Sigmoid colon (tissue), 7 donors: ENCODE data around the gene CLEC3A. TPM values are rescaled to one million over a fixed set of nuclear protein-coding genes. Genes with fewer than 3 reads are reported as not detected.

ENCODE experiments used
- DNase-seq: peaks from one replicate; pipeline ENCODE4 v3.0.0-alpha.2; 2019
- H3K27ac ChIP-seq, 4 donors: fragments of 200-600 bp; sonication (generic); one replicate each; pipeline ENCODE4 v1.5.1; 2016 to 2019; ENCODE audit warnings: mild to moderate bottlenecking in 1 of 4
- H3K27me3 ChIP-seq, 3 donors: fragments of 200-600 bp; sonication (generic); one replicate each; pipeline ENCODE4 v1.5.1; 2019; ENCODE audit warnings: mild to moderate bottlenecking in 1 of 3
- H3K36me3 ChIP-seq, 4 donors: fragments of 200-600 bp; sonication (generic); one replicate each; pipeline ENCODE4 v1.5.1; 2016 to 2019
- H3K4me1 ChIP-seq, 4 donors: fragments of 200-600 bp; sonication (generic); one replicate each; pipeline ENCODE4 v1.5.1; 2017 to 2019
- H3K4me3 ChIP-seq, 4 donors: fragments of 200-600 bp; sonication (generic); one replicate each; pipeline ENCODE4 v1.5.1; 2017 to 2019; ENCODE audit warnings: mild to moderate bottlenecking in 2 of 4, moderate library complexity in 1 of 4
- H3K9me3 ChIP-seq, 4 donors: fragments of 200-600 bp in 3 of 4; sonication (generic) in 3 of 4; one replicate each; pipeline versions ENCODE4 v1.5.1 to v1.6.1; 2013 to 2019
- CTCF ChIP-seq, 4 experiments: fragments of 450-650 bp in 3 of 4; fragments of 200-600 bp in 1 of 4; IDR thresholded peaks; one replicate each; pipeline ENCODE4 v1.5.1; 2016 to 2019; ENCODE audit warnings: antibody characterized with exemption in 4 of 4, mild to moderate bottlenecking in 3 of 4, moderate library complexity in 2 of 4
- EP300 ChIP-seq, 4 donors: sonication (generic); formaldehyde crosslinking; IDR thresholded peaks; one replicate each; pipeline ENCODE4 v1.6.1; 2017; ENCODE audit warnings: antibody characterized with exemption in 4 of 4
- POLR2A ChIP-seq, 2 donors: fragments of 450-650 bp; IDR thresholded peaks; one replicate each; pipeline ENCODE4 v1.6.1; 2016; ENCODE audit warnings: antibody characterized with exemption in 2 of 2, mild to moderate bottlenecking in 2 of 2, moderate library complexity in 2 of 2
- POLR2AphosphoS5 ChIP-seq, 4 donors: sonication (generic); formaldehyde crosslinking; IDR thresholded peaks; one replicate each; pipeline ENCODE4 v1.6.1; 2017; ENCODE audit warnings: antibody characterized with exemption in 4 of 4
- WGBS, 2 donors: extraction: QIAGEN DNeasy Blood & Tissue Kit; methylation state at CpG; one replicate each; pipeline ENCODE4 v1.1.7; 2013; 5-methylcytosine and 5-hydroxymethylcytosine counted together
- intact Hi-C: fragments of 100-400 bp; cut with DNase I; formaldehyde crosslinking; loops from one replicate; pipeline ENCODE4 v1.15.1; 2023
- polyA plus RNA-seq, 3 donors: library from polyadenylated mRNA; stranded (reverse); fragments of 200-250 nt; gene quantifications; one replicate each; pipeline ENCODE4 v1.2.3, GENCODE V29; 2013
- total RNA-seq, 4 donors: library from RNA; depleted of rRNA; stranded (reverse); fragments of >200 nt; gene quantifications; one replicate each; pipeline ENCODE4 v1.1.0, GENCODE V29; 2016
- donor health status: healthy with polysubstance abuse.
- donor health status: Bipolar disorder and iron deficiency.
- donor health status: healthy.

Gene CLEC3A
- total and polyA plus RNA-seq, 7 donors: not detected

- DNase-seq: no peak
- no peak for TF ChIP-seq EP300 (IDR thresholded peaks at IDR 0.05)
- TF ChIP-seq CTCF (IDR thresholded peaks at IDR 0.05): no peak
- no peak for TF ChIP-seq POLR2AphosphoS5 (IDR thresholded peaks at IDR 0.05)
- TF ChIP-seq POLR2A (IDR thresholded peaks at IDR 0.05): no peak
- H3K27ac ChIP-seq: no peak overlapping the region
- H3K4me3 ChIP-seq: no peak overlapping the region
- H3K27me3 ChIP-seq: no peaks in the 10 kb centered on the region
- no peaks in the 10 kb centered on the region for H3K9me3 ChIP-seq
- H3K36me3 ChIP-seq: no peaks in the 10 kb centered on the region
- intact Hi-C loops: no loop called here
- H3K4me1 ChIP-seq: no peaks in the 10 kb centered on the region
Observed at GRCh38 chr16:78040396-78040795, 18.0 kb downstream of the CLEC3A start.

GRCh38 chr16:78045865-78046581 lies 23.7 kb downstream of the CLEC3A start:
- Histone ChIP-seq H3K27ac (no peak overlapping the region), H3K36me3 (no peaks in the 10 kb centered on the region), H3K27me3 (no peaks in the 10 kb centered on the region), H3K4me3 (no peak overlapping the region), H3K4me1 (peaks cover 0 to 4% (median 0%) of the 10 kb centered on the region in 4 donors), H3K9me3 (no peaks in the 10 kb centered on the region)
- WGBS, 2 donors: 13 to 19% methylated on average over 45 of the region's 45 CpGs
- no peak for TF ChIP-seq EP300 (IDR thresholded peaks at IDR 0.05)
- TF ChIP-seq CTCF (IDR thresholded peaks at IDR 0.05): no peak
- no peak for TF ChIP-seq POLR2AphosphoS5 (IDR thresholded peaks at IDR 0.05)
- no peak for TF ChIP-seq POLR2A (IDR thresholded peaks at IDR 0.05)
- intact Hi-C loops: no loop called here
- no peak for DNase-seq

GRCh38 chr16:78048319-78048718 lies 26.0 kb downstream of the CLEC3A start:
- H3K4me1 ChIP-seq: peaks cover 0 to 4% (median 0%) of the 10 kb centered on the region in 4 donors
- intact Hi-C loops: no loop called here
- H3K27ac ChIP-seq: no peak overlapping the region
- H3K27me3 ChIP-seq: no peaks in the 10 kb centered on the region
- no peaks in the 10 kb centered on the region for H3K9me3 ChIP-seq
- TF ChIP-seq POLR2A (IDR thresholded peaks at IDR 0.05) (no peak), CTCF (IDR thresholded peaks at IDR 0.05) (no peak), EP300 (IDR thresholded peaks at IDR 0.05) (no peak), POLR2AphosphoS5 (IDR thresholded peaks at IDR 0.05) (no peak)
- no peaks in the 10 kb centered on the region for H3K36me3 ChIP-seq
- 86% methylated on average over 15 of the region's 15 CpGs for WGBS, 2 donors
- no peak overlapping the region for H3K4me3 ChIP-seq
- no peak for DNase-seq

- Histone ChIP-seq H3K36me3 (no peaks in the 10 kb centered on the region), H3K9me3 (no peaks in the 10 kb centered on the region), H3K27me3 (no peaks in the 10 kb centered on the region), H3K4me3 (no peak overlapping the region), H3K4me1 (peaks cover 0 to under 1% (median 0%) of the 10 kb centered on the region in 4 donors), H3K27ac (no peak overlapping the region)
- intact Hi-C loops: no loop called here
- no peak for DNase-seq
- WGBS, 2 donors: 59 to 62% methylated on average over 2 of the region's 2 CpGs
- TF ChIP-seq EP300 (IDR thresholded peaks at IDR 0.05) (no peak), POLR2AphosphoS5 (IDR thresholded peaks at IDR 0.05) (no peak), CTCF (IDR thresholded peaks at IDR 0.05) (no peak), POLR2A (IDR thresholded peaks at IDR 0.05) (no peak)
Observed at GRCh38 chr16:78050734-78051400, 28.5 kb downstream of the CLEC3A start.
